ENCODE results near the gene ADA.
A peak's percentile ranks its signal among the peaks of the same experiment; 100 is the strongest.

The ADA gene

GRCh38 chr20:44621939-44622338 lies 29.6 kb downstream of the ADA start:
- no peak for DNase-seq

GRCh38 chr20:44621325-44621724 lies 30.2 kb downstream of the ADA start:
- no peak for DNase-seq

- DNase-seq = no peak
Observed at GRCh38 chr20:44620030-44620429, 31.5 kb downstream of the ADA start.

- DNase-seq = no peak
Observed at GRCh38 chr20:44619294-44619693, 32.2 kb downstream of the ADA start.

- no peak for DNase-seq
Observed at GRCh38 chr20:44618318-44618731, 33.2 kb downstream of the ADA start.

- DNase-seq = no peak
Observed at GRCh38 chr20:44616604-44616964, 34.9 kb downstream of the ADA start.

- no peak for DNase-seq
Observed at GRCh38 chr20:44615876-44616603, 35.5 kb downstream of the ADA start.

GRCh38 chr20:44615169-44615791 lies 36.2 kb downstream of the ADA start:
- DNase-seq = no peak

- DNase-seq = no peak
Observed at GRCh38 chr20:44614525-44614924, 37.0 kb downstream of the ADA start.

- no peak for DNase-seq
Observed at GRCh38 chr20:44613575-44613974, 37.9 kb downstream of the ADA start.

GRCh38 chr20:44610313-44610962 lies 41.1 kb downstream of the ADA start:
- peak; percentile 94 for DNase-seq

- DNase-seq = peak; percentile 63
Observed at GRCh38 chr20:44609516-44610312, 41.8 kb downstream of the ADA start.

- DNase-seq = no peak
Observed at GRCh38 chr20:44609006-44609515, 42.4 kb downstream of the ADA start.

GRCh38 chr20:44606725-44607441 lies 44.6 kb downstream of the ADA start:
- no peak for DNase-seq

- no peak for DNase-seq
Observed at GRCh38 chr20:44603327-44603726, 48.2 kb downstream of the ADA start.

- DNase-seq = peak; percentile 39
Observed at GRCh38 chr20:44601801-44602204, 49.7 kb downstream of the ADA start.

GRCh38 chr20:44601236-44601671 lies 50.2 kb downstream of the ADA start:
- no peak for DNase-seq

- DNase-seq = no peak
Observed at GRCh38 chr20:44600758-44601201, 50.7 kb downstream of the ADA start.

GRCh38 chr20:44600301-44600700 lies 51.2 kb downstream of the ADA start:
- DNase-seq = no peak

- no peak for DNase-seq
Observed at GRCh38 chr20:44599715-44600114, 51.8 kb downstream of the ADA start.

- peak; percentile 36 for DNase-seq
Observed at GRCh38 chr20:44598423-44599305, 52.8 kb downstream of the ADA start.

Measured in MV-4-11 (cell line).